HG03196 (cell line): Measurements from ENCODE around the gene KATNAL2.

Source experiments
- ATAC-seq: cut with Tn5 transposase; IDR thresholded peaks from one replicate; pipeline ENCODE4 v1.9.1; 2021; ENCODE audit not compliant: unreplicated experiment

Gene KATNAL2

GRCh38 chr18:46917108-46917802, at the start of gene KATNAL2, which contains the start of gene PIAS2:
TSS of gene KATNAL2 (plus strand) at chr18:46917602. CDS start at chr18:46946873, 29,271 bp downstream.
TSS of gene PIAS2 (minus strand) at chr18:46917507. CDS start at chr18:46917345, 162 bp downstream.
- peak; percentile 84 for ATAC-seq

GRCh38 chr18:46868169-46868921, 49.1 kb upstream of the KATNAL2 start:
- ATAC-seq: no peak

GRCh38 chr18:46877329-46877987, 39.9 kb upstream of the KATNAL2 start:
- no peak for ATAC-seq

- ATAC-seq: no peak
Observed at GRCh38 chr18:46883180-46883579, 34.2 kb upstream of the KATNAL2 start.

- no peak for ATAC-seq
Observed at GRCh38 chr18:46886893-46887292, 30.5 kb upstream of the KATNAL2 start.

- no peak for ATAC-seq
Observed at GRCh38 chr18:46888965-46889364, 28.4 kb upstream of the KATNAL2 start.

- peak; percentile 76 for ATAC-seq
Observed at GRCh38 chr18:46891742-46892214, 25.6 kb upstream of the KATNAL2 start.

- peak; percentile 39 for ATAC-seq
Observed at GRCh38 chr18:46892842-46893241, 24.6 kb upstream of the KATNAL2 start.

- no peak for ATAC-seq
Observed at GRCh38 chr18:46893360-46893759, 24.0 kb upstream of the KATNAL2 start.

GRCh38 chr18:46894124-46894523, 23.3 kb upstream of the KATNAL2 start:
- no peak for ATAC-seq

GRCh38 chr18:46899274-46899948, 18.0 kb upstream of the KATNAL2 start:
- peak; percentile 68 for ATAC-seq

GRCh38 chr18:46903406-46903805, 14.0 kb upstream of the KATNAL2 start:
- ATAC-seq: no peak

- ATAC-seq: no peak
Observed at GRCh38 chr18:46909497-46909896, 7.9 kb upstream of the KATNAL2 start.

- ATAC-seq: no peak
Observed at GRCh38 chr18:46910856-46911255, 6.5 kb upstream of the KATNAL2 start.

GRCh38 chr18:46915800-46916550, 1.4 kb upstream of the KATNAL2 start:
- no peak for ATAC-seq

GRCh38 chr18:46916551-46917107, 773 bp upstream of the KATNAL2 start:
- peak; percentile 34 for ATAC-seq

- ATAC-seq: peak; percentile 12
Observed at GRCh38 chr18:46917803-46918600, 600 bp downstream of the KATNAL2 start.

GRCh38 chr18:46920067-46920466, 2.7 kb downstream of the KATNAL2 start:
- no peak for ATAC-seq

- ATAC-seq: no peak
Observed at GRCh38 chr18:46920653-46921052, 3.3 kb downstream of the KATNAL2 start.
